NCI-H748 (cell line): ENCODE results near the gene BABAM2.
"Not testable (repeated sequence)": the region's sequence is repeated elsewhere in the genome, so short reads cannot be mapped to it uniquely, and the experiment has no call there.

Source experiments
- DNase-seq: peaks from one replicate; lab custom pipeline; 2025; ENCODE audit not compliant: unreplicated experiment; lab: John Stamatoyannopoulos, UW

The BABAM2 gene

DNA sequence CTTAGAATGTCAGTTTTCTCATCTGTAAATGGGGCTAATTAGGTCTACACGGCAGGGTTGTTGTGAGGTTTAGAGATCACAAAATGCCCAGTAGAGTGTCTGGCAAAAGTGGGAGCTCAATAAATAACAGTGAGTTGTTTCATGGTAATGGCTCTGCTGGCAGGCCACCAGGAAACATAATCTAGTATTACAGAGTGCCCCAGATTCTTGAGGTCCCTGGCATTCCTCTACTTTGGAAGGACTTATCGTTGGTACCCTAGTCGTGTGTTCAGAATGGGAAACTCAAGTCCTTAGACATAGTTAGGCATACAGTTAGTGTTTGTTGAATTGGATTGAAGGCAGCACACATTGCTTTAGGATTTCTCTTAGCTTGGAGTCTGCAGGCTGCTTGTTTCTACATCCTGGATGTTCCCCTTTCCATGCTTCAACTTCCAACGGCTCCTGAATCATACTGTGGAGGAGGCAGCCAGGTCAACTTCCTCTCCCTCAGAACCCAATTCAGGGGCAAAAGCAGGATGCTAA lies 340.6 kb downstream of the BABAM2 start:
- DNase-seq: no peak

DNA sequence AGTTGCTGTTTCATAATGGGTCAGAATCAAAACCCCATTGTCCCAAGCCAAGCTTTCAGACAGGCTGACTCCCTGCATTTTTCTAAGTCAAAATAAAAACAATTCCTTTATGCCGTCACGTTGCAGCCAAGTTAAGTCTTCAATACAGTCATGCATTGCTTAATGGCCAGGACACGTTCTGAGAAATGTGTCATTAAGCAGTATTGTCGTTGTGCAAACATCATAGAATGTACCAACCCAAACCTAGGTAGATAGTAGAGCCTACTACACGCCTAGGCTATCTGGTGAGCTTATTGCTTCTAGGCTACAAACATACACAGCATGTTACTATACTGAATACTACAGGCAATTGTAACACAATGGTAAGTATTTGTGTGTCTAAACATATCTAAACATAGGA lies 341.8 kb downstream of the BABAM2 start:
- peak; percentile 41 for DNase-seq

DNA sequence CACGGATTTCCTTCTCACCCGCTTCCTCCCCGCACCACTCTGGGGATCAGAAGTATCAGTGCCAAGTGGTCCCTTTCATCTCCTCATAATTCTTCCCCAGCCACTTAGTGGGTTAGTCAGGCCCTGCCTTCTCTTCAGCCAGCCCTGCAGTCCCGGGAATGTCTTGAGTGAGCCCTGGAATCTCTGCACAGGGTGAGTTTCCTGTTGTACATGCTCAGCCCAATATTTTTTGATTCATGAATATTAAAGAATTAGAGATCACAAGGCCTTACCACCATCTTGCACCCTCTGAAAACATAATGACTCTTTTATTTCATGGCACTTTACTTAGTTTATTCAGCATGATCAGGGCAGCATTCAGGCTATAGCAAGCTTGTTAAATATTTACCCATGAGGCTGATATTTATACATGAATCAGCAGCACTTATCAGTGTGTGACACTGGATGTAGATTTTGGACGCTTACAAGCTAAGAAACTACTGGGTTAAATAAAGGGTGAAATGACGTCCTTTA lies 342.7 kb downstream of the BABAM2 start:
- DNase-seq: peak; percentile 52

DNA sequence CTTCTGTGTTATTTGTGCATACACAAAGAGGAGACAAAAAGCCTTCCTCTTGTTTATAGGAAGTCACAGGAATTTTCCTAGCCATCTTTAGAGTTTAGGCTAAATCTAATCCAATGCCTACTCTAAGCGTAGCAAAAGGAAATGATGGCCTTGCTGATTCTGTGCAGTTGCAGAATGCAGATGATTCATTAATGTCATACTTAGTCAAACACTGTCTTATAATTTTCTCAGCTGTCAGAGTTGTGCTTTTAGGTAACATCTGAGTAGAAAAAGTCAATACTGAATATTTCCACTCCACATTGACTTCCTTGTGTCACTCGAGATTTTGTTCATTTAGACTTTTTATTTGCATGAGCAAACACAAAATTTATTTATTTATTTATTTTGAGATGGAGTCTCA lies 344.3 kb downstream of the BABAM2 start:
- no peak for DNase-seq

DNA sequence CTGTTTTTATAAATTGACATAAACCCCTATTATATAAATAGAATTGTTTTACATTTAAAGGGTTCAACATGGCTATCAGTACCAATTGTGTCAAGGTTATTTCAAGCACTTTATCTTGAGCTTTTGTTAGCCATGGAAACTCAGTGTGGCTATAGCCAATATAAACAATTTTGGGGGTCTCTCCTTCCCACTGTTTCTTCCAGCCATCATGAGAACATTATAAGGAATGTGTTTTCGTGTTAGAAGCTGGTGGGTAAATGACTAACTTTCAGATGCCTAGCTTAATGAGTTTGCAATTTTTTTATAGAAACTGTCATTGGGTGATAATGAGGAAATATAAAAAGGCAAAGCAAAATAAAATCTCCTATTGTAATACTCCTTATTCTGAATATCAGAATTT lies 348.7 kb downstream of the BABAM2 start:
- no peak for DNase-seq

DNA sequence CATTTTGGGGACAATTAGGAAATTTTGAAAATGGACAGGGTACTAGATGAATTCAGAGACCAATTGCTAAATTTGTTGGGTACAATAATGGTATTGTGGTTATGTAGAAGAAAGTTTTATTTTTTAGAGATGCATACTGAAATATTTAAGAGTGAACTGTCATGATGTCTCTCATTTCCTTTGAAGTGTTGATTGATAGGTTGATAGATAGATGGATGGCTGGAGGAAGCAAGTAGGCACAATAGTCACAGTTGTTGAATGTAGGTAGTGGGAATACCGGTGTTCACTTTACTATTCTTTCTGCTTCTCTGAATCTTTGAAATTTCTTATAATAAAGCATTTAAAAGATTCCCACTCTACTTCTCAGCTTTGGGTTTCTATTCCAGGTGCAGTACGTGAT lies 350.4 kb downstream of the BABAM2 start:
- no peak for DNase-seq

DNA sequence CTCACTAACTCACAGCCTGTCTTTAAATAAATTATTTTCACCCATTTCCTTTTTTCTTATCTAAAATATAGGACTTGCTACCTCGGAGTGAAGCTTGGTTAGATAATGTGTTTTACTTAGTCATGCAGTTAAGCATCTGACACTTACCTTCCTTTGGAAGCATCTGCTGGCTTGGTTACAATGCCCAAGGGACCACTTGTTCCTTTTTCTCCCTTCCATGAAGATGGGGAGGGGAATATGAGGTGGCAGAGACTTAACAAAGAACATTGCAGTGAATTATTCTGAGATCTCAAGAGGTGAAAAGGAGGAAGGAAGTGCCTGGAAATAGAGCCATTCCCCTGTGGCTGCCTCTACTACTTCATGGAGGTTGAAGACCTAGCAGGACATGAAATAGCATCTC lies 356.8 kb downstream of the BABAM2 start:
- DNase-seq: no peak

DNA sequence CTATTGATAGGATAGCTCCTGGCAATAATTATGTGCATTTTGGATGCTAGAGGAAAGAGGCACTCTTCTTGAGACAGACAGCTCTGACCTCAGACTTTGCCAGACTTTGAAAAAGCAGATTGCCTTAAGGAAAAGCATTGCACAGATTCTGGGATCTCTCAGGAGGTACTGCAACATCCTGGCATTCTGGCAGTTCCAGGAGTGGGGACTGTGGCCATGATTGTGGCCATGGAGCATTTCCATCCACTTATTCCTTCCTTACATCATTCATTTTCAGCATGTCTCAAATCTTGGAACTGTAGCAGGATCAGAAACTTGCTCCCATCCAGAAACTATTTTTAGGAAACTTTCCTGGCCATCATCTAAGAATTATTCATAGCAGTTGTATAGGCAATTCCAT lies 357.2 kb downstream of the BABAM2 start:
- DNase-seq: no peak

DNA sequence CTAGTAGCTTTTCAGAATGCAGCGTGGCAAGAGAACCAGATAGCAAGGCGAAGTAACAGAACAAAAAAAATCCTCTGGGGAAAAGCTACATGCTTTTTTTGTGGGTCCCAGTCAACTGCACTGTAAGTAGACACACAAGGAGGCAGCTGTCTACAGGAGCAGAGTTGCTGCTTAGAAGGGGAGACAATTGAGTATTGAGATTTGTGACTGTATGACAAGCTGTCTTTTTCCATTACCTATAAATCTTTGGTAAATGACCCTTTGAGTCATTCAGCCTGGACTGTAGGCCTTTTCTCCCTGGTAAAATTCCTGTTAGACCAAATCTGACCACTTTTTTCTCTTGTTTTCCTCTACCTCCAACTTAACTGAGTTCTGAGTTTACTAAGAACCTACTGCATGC lies 358.0 kb downstream of the BABAM2 start:
- no peak for DNase-seq

DNA sequence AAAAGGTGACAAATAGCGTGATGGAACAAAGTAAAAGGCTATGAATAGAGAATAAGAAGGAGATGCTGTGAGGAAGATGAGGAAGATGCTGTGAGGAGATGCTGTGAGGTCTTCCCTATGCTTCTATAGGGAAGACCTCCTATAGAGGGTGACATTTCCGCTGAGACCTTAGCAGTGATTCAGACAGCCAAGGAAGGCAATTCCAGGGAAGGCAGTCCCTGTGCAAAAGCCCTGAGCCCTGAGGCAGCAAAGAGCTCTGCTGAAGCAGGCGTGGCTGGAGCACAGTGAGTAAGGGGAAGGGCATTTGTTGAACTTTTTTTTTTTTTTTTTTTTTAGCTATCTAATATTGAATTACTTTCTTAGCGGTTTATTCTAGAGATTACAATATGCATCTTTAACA lies 359.5 kb downstream of the BABAM2 start:
- no peak for DNase-seq

DNA sequence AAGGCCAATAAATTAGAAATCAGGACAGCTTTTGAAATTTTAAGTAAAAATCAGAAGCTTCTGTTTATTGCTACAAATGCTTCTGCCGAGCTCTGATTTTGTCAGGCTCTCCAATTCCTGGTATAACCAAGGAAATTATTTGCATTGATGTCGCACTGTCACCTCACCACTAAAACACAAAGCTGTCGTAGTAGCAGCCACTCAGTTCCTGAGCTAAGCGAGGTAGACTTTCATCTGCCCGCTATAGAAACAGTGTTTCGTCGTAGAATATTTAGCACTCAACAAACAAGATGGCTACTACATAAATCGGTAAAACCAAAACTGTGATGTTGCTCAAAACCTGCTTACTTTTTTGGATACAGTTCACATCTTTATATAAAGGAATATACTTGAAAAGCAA lies 360.8 kb downstream of the BABAM2 start:
- DNase-seq: no peak

DNA sequence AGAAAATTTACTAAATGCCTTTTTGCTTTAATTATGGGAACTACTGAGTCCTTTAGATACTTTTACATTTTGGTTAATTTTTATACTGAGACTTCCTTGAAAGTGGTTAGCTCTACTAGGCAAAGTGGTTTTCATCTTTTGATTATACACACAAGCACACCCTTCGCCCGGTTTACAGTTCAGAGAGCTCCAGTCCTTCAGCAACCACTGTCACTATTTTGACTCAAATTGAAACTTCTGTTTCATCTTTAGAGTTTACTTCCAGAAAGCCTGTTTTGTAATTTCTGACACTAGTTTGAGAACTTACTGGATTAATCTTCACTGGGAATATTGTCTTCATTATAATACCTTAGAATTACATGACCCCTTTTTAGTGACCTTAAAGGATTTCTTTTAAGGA lies 361.8 kb downstream of the BABAM2 start:
- no peak for DNase-seq

DNA sequence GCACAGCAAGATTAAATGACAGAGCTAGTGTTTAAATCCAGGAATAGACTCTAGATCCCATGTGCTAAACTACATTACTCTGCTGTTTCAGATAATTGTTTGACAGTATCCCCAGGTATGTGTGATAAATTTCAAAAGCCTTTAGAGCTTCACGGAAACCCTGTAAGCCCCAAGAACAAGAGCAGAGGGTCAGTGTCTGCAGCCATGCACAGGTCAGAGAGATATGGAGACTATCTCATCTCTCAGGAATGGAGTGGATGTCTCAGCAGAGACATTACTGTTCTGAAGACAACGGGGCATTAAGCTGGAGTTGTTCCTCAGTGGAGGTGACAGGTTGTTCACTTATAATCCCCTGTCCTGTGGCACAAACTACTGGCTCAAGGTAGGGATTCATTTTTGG lies 363.0 kb downstream of the BABAM2 start:
- no peak for DNase-seq

DNA sequence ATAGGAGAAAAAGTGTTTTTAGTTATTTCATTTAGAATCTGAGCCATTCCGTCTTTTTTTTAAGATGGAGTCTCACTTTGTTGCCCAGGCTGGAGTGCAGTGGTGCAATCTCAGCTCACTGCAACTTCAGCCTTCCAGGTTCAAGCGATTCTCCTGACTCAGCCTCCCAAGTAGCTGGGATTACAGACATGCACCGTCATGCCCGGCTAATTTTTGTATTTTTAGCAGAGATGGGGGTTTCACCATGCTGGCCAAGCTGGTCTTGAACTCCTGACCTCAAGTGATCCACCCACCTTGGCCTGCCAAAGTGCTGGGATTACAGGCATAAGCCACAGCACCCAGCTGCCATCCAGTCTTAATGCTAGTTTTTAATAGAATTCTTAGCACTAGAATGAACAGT lies 364.7 kb downstream of the BABAM2 start:
- DNase-seq: not testable (repeated sequence)

DNA sequence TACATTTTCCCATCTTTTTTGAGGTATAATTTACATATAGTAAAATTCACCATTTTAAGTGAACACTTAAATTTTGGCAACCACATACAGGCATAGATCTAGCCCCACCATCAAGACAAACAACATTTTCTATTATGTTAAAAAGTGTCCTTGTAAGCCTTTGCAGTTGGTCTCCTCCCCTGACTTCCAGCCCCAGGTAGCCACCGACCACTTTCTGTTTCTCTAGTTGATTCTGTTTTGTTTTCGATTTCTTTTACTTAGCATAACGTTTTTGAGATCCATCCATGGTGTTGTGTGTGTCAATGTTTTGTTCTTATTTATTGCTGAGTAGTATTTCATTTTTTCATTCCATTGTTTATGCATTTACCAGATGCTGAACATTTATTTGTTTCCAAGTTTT lies 366.7 kb downstream of the BABAM2 start:
- DNase-seq: no peak

DNA sequence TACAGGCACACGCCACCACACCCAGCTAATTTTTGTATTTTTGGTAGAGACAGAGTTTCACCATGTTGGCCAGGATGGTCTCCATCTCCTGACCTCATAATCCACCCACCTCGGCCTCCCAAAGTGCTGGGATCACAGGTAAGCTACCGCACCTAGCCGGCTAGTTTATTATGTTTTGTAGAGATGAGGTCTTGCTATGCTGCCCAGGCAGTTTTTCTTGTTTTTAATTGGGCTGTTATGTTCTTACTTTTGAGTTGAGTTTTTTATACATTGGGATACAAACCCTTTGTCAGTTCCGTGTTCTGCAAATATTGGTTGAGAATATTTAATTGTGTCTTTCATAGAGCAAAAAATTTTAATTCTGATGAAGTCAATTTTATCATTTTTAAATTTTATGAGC lies 368.7 kb downstream of the BABAM2 start:
- DNase-seq: not testable (repeated sequence)

DNA sequence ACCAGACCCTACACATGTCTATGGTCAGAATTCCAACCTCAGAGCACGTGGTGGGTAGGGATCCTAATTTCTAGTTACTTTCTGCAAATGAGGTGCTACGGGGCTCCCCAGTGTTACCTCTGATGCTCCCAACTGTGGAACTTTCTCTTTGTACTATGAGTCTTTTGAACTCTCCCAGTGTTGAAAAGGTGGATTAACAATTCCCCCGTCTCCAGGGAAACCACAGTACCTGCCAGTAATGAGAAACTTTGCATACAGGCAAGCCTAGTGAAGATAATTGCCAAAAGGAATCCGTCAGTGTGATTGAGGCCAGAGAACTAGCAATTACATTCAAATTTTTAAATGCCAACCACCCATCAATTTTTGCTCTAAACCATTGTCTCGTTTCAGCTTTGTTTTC lies 373.2 kb downstream of the BABAM2 start:
- DNase-seq: peak; percentile 14

DNA sequence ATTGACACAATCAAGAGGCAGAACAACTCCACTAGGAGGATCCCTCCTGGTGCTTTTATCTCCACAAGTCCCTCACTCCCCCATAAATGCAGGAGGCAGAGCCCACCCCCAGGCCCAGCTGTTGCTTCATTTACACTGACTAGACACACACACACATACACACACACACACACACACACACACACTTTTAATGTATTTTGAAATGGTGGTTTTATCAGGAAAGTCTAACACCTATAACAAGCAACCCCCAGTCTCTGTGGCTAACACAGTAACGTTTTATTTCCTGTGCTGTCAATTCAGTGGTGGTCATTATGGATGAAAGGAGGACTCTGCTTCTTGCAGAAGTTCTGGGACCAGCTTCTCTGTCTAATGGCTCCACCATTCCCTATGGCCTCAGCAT lies 376.8 kb downstream of the BABAM2 start:
- DNase-seq: no peak

DNA sequence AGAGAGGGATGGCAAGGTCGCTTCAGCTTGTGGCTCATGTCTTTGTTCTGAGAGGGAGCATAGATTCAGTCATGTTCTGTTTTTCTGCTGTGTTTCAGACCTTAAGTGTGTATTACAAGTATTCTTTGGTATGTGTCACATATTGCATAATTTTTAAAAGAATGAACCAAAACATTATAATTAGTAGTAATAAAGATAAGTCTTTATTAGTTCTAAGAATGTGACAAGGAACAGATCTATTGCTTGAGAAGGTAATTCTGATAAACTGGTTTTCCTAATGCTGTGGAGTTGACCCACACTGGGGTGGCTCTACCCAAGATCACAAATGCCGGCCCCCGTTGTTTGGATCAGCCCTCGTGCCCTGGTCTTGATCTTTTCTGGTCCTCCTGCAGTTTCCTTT lies 377.9 kb downstream of the BABAM2 start:
- no peak for DNase-seq

DNA sequence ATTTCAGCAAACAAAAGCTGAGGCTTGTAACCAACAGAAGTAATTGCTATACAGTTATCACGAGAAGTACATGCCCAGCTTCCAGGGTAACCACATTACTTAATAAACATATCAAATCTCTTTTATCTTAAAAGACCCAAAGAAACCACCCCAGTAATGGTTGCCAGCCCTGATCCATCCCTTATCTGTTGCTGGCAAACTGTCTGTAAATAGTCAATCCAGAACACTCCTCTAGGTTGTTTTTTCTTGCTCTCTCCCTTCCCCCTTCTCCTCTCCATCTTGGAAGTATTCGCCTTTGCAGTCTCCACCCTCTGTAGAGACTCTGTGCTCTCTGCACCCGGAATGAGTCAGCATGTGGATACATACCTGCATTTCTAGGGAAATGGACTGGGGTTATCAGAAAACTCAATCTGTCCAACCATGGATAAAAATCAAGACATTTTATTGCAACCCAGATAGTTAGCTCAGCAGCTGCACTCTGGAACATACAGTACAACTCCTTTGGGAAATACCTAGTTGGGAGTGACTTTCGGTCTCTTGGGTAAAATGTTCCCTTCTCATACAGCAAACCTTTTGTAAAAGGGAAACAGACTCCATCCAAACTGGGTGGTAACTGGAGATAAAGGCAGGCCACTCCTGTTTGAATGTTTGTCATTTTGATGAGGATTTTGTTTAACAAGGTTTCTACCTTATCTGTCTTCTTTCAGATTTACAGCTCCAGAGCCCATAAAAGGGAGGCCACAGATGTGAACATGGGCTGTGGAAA lies 378.7 kb downstream of the BABAM2 start:
- DNase-seq: no peak

DNA sequence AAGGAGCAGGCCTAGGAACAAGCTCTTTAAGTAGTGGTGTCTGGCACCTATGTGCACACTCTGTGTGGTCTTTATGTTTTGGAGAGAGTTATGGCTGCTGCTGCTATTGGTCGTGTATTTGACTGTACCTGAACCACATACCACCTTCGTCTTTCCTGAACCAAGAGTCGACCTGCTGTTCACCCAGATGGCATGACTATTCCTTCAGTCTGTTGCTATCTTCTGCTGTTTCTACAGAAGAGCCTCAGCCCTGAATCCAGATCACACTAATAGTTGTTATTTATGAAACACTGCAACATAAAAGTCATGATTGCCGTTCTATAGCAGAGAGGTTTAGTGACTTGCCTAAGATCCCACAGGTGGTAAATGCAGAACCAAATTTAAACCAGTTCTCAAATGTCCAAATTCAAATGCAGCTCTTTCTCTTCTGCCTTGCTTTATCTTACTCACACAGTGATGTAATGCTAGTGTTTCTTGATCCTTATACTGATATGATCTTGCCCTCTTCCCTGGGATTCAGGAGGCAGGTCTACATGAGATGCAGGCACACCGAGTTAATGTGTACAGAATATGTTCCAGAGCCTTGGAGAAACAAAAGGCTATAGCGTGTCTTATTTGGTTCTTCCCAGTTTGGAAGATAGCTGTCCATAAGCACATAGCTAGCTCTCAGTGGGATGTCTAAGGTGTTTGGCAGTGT lies 380.1 kb downstream of the BABAM2 start:
- no peak for DNase-seq

DNA sequence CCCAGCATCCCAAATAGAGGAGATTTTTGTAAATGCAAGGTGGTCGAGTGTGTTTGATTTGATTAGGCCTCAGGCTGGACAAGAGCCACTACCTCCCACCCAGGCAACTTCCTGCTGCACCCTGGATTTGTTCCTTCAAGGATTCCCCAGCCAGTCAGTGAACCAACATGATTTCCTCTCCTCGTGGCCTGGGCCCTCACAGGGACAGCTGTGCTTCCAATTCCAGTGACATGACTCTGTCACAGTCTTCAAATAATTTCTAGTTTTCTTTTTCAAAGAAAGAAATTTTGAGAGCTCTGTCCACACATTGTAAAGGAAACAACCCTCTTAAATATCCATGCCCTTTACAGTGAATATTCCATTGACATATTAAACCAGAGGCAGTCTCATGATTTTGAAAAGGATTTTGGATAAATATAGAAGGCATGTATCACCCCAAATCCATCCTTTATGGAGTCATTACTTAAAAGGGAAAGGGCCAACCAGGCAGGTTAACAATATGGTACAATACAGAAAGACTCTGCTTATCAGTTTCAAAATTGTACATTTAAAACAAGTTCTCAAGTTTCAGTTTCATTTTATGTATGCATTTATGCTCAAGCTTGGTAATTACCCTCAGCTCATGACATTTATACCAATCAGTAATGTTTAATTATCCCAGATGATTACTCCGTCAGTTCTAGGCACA lies 380.8 kb downstream of the BABAM2 start:
- no peak for DNase-seq
